Astrocyte of the cerebellum (primary cell): ENCODE results near the gene ESYT2.

ENCODE experiments used
- DNase-seq: peaks from one replicate; pipeline ENCODE4 v3.0.0-alpha.2; 2011; ENCODE audit warnings: low read depth
- H3K4me3 ChIP-seq: 2 replicates; pipeline ENCODE4 v1.5.1; 2011; ENCODE audit warnings: mild to moderate bottlenecking, low read depth, low read length, moderate library complexity
- in situ Hi-C: cut with HindIII; loops from 2 replicates; pipeline ENCODE4 v1.10.0; 2017; ENCODE audit warnings: low sequenced_read_pairs
- TF ChIP-seq, protein P1 (sequence below): IDR thresholded peaks from 2 replicates; pipeline ENCODE4 v1.5.1; 2012; ENCODE audit warnings: low read length, low read depth, moderate library complexity, mild to moderate bottlenecking; ENCODE audit errors: missing control alignments

Gene ESYT2

DNA sequence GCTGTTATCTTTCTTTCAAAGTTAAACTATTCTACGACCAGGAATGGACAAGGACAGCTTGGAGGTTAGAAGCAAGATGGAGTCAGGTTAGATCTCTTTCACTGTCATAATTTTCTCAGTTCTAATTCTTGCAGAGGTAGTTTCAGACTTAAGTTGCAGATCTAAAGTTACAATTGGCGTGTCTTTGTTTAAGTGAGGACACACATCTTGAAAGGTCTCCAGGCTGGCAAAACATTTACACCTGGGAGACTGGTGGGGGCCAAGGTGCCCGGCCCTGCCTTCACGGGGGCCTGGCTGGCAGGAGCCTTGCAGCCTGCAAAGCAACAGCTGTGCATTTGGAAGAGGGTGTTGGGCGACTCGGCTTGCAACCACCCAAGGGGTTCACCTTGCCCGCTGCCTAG, 25.4 kb upstream of the ESYT2 start:
- DNase-seq, result no peak
- in situ Hi-C loops, result no loop called here
- TF ChIP-seq, protein P1, sequence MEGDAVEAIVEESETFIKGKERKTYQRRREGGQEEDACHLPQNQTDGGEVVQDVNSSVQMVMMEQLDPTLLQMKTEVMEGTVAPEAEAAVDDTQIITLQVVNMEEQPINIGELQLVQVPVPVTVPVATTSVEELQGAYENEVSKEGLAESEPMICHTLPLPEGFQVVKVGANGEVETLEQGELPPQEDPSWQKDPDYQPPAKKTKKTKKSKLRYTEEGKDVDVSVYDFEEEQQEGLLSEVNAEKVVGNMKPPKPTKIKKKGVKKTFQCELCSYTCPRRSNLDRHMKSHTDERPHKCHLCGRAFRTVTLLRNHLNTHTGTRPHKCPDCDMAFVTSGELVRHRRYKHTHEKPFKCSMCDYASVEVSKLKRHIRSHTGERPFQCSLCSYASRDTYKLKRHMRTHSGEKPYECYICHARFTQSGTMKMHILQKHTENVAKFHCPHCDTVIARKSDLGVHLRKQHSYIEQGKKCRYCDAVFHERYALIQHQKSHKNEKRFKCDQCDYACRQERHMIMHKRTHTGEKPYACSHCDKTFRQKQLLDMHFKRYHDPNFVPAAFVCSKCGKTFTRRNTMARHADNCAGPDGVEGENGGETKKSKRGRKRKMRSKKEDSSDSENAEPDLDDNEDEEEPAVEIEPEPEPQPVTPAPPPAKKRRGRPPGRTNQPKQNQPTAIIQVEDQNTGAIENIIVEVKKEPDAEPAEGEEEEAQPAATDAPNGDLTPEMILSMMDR, result no peak
- no peak overlapping the region for H3K4me3 ChIP-seq

DNA sequence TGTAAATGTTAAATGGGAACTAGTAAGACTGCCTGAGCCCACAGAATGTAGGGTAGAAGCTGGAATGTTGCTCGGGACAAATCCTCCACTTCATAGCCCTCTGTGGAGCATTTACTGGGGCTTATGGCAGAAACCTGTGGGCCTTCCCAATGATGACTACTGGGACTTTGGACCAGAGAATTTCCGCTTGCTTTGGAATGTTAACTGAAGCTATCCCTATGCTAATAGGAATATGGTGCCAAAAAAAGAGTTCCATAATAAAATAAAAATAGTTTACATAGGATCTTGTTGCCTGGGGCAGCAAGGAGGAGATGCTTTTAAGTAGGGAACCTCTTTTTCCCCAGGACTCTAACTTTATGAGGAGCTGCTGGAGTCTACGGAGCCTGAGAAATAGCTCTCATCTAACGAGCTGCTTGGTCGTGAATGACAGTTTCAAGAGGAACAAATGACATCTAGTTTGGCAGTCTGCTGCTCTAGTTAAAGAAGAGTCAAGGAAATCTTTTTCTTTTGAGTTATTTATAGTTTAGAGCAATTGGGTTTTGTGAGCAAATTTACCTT, 21.3 kb upstream of the ESYT2 start:
- in situ Hi-C loops, result no loop called here
- TF ChIP-seq, protein P1, result no peak
- H3K4me3 ChIP-seq, result no peak overlapping the region
- DNase-seq, result no peak

DNA sequence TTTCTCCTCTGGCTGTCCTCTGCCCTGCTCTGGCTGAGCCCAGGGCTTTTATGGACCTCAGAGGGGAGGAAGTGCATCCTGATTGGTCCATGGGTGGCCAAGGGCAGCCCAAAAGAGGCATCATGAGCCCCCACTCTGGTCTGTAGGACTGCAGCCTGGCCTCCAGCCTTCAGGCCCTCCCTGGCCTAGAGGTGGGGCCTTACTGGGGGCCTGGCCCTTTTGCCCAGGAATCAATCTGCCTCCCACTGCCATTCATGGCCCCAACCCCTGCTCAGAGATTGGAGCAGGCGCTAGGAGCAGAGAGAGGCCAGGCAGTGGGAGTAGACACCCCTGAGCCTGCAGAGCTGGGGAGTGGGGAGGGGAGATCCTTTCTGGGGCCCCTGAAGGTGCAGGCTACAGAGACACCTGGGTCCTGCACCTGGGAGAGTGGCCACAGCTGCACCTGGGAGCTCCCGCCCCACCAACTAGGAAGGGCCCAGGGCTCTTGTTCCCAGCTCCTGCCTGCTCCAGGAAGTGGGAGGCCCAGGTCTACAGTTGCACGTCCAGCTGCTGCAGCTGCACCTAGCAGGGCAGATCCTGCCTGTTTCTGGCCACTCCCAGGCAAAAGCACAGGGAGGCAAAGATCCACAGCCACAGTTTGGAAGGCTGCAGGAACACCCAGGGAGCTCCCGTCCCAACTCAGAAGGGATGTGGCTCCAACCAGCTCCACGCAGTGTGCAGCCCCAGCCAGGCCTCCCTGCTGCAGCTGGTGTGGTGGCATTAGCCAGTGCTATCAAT, 20.6 kb upstream of the ESYT2 start:
- H3K4me3 ChIP-seq, result no peak overlapping the region
- in situ Hi-C loops, result no loop called here
- DNase-seq, result no peak
- TF ChIP-seq, protein P1, result no peak

DNA sequence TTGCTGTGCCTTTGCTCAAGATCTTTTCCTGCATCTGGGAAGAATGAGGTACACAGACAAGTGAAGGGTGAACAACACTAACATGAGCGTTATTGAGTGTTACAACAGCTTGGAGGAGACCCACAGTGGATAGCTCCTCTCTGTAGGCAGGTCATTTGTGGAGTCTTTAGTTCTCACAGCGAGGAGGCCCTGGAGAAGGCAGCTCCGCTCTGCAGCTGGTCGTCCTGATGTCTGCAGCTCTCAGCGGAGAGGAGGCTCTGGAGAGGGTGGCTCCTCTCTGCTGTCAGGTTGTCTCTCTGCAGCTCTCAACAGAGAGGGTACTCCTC, 20.1 kb upstream of the ESYT2 start:
- TF ChIP-seq, protein P1, result no peak
- DNase-seq, result no peak
- no peak overlapping the region for H3K4me3 ChIP-seq
- in situ Hi-C loops, result no loop called here

DNA sequence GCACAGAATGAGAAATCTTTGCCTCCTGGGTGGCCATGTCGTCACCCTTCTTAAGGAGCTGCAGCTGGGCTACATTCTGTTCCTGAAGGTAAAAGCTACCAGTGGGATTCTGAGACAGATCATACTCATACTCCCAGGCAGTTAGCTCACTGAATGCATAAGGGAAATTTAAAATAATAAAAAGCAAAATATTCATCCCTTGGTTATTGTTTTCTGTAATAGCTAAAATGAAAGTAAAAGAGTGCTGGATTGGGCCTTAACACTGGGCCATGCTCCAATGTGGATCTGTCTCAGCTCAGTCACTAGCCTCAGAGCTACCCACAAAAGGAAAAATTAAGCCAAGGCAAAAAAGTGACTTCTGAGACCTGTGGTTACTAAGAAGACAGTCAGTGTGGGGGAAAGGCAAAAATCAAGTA, 18.1 kb upstream of the ESYT2 start:
- no peak overlapping the region for H3K4me3 ChIP-seq
- TF ChIP-seq, protein P1, result no peak

DNA sequence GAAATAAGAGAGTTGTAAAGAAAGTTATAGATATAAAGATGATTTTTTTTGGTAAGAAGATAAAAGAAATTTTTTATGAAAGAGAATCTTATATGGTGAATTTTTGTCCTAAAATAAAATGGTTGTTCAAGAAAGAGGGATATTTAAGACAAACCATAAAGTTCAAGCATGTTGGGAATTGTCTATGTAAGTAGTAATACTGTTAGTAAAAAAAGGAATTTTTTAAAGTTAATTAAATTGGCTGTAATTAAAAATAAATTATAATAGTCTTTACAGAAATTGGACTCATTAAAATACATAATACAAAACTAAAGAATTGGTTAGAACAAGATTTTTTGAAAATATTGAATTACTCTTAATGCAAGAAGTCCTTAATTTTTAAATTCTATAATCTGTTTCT, 17.0 kb upstream of the ESYT2 start:
- in situ Hi-C loops, result no loop called here
- DNase-seq, result no peak
- TF ChIP-seq, protein P1, result no peak

More for the DNA sequence above, 18.1 kb upstream of the ESYT2 start:
- in situ Hi-C loops, result no loop called here
- DNase-seq, result no peak

DNA sequence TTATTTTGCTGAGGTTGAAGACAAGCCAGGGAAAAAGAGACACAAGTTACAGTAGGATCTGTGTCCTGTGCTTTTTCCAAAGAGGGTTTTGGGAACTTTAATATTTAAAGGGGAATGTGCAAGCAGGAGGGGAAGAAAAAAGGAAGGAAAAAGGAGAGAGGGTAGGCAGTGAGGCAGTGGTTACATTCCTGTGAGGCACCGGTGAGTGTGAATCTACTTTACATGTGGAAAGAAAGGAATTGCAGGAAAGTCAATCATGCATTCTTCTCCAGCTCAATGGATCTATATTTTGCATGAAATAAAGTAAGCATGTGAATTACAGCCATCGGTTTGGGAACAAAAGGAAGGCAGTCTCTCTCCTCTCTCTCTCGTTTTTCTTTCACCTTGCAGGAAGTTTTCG, 14.5 kb upstream of the ESYT2 start:
- in situ Hi-C loops, result no loop called here
- no peak for DNase-seq
- TF ChIP-seq, protein P1, result no peak

More for the DNA sequence above, 17.0 kb upstream of the ESYT2 start:
- no peak overlapping the region for H3K4me3 ChIP-seq

More for the DNA sequence above, 14.5 kb upstream of the ESYT2 start:
- no peak overlapping the region for H3K4me3 ChIP-seq
